HG03439 (cell line): ENCODE results near the gene DCP1A.

Source experiments
- ATAC-seq: cut with Tn5 transposase; IDR thresholded peaks from one replicate; pipeline ENCODE4 v1.9.1; 2021; ENCODE audit warnings: mild to moderate bottlenecking, moderate library complexity; ENCODE audit not compliant: unreplicated experiment

DCP1A gene

DNA sequence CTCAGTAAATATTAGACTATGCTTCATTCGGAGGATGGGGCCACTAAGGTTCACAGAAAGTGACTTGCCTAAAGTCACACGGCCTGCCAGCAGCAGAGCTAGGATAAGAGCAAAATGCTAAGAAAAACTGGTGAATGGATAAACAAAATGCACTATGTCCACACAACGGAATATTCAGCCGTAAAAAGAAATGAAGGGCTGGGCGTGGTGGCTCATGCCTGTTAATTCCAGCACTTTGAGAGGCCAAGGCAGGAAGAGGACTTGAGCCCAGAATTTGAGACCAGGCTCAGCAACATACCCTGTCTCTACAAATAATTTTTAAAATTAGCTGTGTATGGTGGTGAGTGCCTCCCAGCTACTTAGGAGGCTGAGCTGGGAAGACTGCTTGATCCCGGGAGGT is 99.2 kb downstream of the DCP1A start:
- ATAC-seq: no peak

DNA sequence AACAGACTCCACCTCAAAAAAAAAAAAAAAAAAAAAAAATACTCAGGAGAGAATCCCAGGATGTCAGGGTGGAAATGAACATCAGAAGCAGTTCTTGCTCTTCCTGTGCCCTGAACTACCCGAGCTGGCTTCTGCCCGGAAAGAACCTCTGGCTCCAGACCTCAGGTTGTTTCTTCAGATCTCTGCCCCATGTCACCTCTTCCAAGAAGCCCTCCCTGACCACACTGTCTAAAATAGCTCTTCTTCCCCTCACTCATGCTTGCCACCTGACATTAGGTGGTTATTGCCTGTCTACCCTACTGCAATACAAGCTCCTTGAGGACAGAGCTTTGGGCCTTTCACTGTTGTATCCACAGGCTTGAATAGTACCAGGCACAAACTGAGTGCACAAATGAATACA is 99.7 kb downstream of the DCP1A start:
- ATAC-seq: no peak

DNA sequence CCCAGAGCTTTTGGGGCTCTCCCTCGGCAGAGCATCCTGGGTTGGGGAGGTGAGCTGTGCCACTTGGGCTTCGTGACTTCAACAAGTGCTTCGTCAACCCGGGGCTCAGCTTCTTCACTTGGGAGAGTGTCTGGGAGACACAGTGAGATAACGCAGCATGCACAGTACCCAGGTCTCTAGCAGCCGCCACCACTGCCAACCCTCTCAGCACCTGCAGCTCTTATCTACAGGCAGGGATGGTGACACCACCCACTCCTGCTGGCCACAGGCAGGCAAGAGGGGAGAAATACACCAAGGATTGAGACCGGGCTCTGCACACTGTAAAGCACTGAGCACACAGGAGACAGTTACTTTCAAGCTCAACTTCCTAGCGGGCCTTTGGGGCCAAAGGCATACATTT is 103.1 kb downstream of the DCP1A start:
- ATAC-seq: no peak

DNA sequence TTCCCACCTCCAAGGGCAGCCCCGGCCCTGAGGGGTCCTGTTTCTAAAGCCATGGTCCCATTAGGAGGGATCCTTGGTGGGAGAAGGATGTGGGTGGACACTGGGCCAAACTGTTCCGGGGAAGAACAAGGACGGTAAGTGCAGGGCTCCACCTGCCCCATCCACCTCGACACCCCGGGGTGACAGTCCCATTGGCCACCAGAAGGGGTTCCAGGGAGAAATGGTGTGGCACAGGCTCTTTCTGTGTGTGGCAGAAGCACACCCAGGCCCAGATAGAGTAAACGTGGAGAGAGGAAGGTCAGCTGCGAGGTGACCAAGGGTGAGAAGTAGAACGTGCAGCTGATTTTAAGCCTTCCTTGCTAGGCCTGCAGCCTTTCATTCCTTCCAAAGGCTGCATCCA is 103.6 kb downstream of the DCP1A start:
- no peak for ATAC-seq

DNA sequence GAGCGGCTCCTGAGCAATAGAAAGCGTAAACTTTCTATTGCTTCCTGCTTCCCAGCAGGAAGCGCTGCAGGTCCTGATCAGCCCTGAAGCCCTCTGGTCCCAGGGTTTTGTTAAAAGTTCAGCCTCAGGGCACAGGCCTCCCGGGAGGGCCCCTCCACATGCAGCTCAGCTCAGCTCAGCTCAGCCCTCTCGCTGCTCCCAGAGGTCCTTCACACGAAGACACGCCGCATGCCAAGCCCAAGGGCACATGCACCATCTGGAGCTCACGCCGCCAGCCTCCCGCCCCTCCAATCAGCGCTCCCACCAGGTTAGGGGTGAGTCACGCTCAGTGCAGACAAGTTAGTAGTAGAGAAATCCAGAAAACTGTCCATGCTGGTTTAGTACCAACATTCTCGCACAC is 104.2 kb downstream of the DCP1A start:
- ATAC-seq: no peak

DNA sequence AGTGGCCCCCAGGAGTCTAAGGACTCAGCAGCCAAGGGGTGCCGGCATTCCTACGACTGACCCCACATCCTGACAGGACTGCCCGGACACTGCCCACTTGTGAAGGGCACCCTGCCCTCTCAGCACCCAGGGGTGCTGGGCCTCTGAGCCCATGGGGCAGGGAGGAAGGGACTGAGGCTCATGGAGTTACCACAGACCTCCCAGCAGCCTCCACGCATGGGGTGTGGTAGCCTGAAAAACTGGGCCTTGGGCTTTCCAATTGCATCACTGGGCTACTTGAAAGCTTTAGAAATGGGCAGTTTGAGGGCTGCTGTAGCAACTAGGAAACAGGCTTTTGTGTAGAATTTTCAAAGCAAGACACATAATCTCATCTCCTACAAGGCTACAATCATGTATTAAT is 104.7 kb downstream of the DCP1A start:
- ATAC-seq: no peak

DNA sequence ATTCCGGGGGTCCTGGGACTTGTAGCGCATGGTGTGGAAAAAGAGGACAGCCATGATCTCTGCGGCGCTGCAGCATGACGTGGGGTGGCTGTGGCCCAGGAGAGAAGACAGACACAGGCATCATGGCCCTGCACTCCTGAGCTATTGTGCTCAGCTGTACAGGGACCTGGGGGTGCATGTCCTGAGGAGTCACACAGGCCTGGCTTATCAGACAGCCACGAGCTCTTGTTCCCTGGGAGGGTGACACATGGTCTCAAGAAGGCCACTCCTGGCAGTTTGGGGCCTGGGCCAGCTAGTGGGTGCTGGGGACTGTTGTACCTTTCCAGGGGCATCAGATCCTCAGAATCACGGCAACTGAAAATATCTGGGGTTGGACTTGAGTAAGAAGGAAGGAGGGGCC is 105.2 kb downstream of the DCP1A start:
- no peak for ATAC-seq

DNA sequence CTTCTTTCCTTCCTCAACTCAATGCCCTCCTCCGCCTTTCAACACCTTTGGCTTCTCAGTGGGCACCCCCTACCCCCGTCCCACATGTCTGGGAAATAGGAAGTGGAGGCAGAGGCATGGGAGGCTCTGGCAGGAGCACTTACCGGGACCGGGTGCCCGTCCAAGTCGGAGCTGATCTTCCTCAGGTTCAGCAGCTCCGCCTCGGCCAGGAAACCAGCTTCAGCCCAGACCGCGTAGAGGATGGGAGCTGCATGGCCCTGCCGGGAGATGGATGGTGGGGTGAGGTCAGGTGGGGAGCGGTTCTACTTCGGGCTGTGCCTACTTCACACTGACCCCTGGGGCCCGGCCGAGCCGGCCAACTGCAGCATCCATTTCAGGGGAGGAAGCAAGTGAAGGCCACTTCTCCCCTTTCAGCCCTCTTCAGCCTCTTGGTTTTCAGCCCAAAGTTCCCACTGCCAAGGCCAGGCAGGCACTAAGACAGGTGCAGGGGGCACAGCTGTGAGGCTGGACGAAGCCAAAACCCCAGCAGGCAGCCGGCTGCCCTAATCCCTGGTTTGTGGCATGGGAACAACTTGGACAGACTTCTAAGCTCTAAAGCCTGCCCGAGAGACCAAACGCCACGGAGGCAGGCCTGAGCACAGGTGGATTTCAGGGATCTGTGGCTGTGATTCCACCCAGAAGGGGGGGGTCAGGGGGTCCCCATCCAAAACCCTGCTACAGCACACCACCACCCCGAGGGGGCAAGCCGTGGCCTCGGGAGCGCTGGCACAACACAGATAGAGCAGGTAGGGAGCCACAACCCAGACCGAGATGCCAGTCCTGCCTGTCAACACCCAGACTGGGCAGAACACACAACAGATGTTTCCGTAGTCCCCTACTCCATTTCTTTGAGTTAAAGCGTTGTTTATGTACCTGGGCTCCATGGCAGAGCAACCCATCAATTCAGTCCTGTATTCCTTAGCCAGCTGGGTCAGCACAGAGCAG is 106.1 kb downstream of the DCP1A start:
- ATAC-seq: no peak

DNA sequence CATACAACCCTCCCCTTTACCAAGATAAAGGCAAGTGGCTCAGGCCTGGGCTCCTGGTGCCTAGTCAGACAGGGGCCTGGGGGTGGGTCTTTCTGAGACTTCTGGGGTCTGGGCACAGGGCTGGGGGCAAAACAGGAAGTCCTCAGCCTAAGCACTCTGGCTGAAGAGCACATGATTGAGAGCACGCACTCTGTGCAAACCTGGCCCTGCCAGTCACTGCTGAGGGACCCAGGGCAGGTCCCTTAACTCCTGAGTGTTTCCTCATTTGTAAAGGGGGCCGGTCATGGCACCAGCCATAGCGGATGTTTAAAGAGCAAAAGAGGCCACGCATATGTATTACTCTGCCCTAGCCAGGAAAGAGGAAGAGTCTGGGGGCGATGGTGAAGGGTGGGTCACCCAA is 107.5 kb downstream of the DCP1A start:
- no peak for ATAC-seq

DNA sequence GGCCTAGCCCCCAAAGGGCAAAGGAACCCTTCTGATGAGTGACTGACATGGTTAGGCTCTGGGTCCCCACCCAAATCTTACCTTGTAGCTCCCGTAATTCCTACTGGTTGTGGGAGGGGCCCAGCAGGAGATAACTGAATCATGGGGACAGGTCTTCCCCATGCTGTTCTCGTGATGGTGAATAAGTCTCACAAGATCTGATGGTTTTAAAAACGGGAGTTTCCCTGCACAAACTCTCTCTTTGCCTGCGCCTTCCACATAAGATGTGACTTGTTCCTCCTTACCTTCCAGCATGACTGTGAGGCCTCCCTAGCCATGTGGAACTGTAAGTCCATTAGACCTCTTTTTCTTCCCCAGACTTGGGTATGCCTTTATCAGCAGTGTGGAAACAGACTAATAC is 108.5 kb downstream of the DCP1A start:
- ATAC-seq: no peak

DNA sequence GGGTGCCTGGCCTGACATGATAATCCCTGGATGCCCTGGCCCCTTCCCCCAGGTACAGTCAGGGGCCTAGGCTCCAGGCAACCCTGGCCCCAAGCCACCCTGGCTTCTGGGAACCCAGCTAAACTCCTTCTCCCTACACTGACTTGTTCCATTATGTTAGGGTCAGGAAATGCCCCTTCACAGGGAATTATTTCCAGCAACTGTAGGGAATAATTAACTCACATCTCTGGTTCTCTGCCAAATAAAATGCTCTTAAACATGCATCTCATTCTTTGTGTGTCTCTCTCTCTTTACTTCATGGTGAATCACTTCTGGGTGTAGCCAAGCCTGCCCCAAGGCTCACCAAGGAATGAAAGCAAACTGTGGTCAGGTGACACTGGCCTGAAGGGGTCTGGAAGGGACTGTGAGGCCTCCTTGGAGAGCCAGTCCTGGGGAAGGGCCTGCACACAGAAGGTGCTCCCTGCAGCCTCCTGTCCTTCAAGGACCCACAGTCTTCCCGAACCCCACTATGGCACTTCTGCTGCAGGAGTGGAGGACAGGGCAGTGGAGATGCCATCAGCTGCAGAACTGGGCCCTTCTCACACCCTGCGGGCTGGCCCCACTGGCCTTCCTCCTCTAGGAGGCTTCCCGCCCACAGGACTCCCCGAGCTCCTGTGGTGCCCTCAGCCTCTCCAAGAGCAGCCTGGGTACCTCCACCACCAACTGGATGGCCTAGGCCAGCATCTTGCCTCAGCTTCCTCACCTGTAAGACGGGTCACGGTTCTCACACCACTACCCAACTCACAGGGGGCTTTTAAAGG is 109.1 kb downstream of the DCP1A start:
- ATAC-seq: no peak

DNA sequence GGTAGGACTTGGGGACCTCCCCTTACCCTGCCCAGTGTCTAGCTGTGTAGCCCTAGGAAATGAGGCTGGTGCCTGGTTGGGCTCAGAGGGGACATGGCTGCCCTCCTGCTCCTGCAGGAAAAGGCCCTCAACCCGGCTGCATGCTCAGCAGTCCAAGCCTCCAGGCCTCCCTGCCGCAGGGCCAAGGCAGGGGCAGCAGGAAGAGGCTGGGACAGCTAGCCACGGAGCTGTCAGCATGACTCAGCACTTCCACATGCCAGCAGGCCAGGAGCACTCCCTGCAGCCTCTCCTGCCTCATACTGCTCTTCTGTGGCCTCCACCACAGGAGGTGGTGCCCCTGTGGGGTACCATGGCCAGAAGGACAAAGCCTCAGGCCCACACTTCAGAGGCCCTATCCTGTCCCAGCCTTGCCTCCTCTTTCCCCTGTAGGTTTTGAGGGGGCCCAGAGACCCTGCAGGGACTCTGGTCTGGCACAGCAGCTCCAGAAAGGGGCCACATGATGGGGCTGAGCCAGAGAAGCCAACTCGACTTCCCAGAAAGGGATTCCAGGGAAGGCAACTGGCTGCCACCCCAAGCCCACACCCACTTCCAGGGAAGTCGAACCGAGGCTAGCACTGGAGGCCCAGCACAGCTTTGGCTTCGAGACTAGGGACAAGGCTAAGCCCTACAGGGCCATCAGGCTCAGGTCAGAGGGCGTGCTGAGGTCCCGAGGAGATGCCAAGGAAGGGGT is 111.1 kb downstream of the DCP1A start:
- no peak for ATAC-seq

DNA sequence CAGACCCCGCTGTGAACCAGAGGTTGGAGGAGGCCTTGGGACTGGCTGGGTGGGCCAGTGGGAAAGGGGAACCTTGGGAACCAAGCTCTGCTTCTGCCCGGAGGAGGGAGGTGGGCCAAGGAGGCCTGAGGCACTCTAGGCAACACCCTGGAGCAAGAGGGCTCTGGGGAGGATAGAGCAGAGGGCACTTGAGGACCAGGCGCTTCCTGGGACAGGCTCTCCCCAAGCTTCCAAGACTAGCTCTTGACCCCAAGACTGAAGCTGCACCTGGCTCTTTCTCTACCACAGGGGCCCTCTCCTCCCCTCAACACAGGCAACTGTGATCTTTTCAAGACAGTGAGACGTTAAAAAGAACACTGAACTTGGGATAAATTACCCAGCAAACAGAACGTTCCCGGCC is 111.8 kb downstream of the DCP1A start:
- ATAC-seq: no peak

DNA sequence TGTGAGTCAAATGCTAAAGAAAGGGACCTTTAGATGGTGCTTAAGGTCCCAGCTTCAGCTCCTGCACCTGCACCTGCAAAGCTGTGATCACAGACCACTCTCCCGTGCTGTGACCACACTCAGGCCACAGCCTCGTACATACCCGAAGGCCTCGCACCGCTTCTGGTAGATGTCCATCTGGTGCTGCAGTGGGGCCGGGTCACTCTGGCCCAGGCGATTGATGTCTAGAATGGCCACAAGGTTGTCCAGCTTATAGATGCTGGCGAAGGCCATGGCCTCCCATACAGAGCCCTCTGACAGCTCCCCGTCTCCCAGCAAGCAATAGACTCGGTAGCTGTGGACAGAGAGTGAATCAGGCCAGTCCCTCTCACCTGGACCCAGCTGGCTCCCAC is 112.5 kb downstream of the DCP1A start:
- ATAC-seq: no peak

DNA sequence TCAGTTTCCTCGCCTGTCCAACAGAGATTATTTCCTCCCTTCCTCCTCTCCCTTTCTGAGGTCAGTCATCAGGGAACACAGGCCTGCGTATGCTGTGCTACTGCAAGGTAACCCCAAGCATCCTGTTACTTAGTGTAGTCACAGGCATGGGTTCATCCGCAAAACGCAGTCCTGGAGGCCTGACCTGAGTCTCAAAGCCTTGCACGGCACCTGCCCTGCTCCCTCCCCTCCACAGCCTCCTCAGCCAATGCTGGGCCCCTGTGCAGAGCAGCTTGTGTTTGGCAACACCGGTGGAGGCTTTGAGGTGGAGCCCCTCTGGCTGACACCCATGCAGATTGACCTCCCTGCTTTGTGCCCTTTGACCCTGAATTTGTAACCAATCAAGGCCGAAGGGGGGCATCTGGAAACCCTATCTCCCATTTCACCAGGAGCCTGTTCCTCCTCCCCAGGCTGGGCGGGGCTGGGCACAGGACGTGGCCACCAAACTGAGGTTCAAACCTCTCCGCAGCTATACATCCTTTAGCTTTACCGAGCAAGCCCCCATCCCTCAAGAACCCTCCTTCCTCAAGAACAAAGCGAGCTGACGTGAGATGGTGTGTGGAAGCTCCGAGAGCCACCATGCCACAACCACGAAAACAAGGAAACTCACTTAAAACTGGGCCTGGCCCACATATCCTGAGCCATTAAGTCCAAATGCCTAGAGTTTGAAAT is 113.1 kb downstream of the DCP1A start:
- ATAC-seq: no peak
